Fibroblast of skin of scalp (primary cell): ENCODE measurements around the gene IMMT.

Source experiments
- DNase-seq: peaks from one replicate; pipeline ENCODE4 v3.0.0-alpha.2; 2013

Gene IMMT

GRCh38 chr2:86199834-86200177 is 4.5 kb upstream of the IMMT start:
- no peak for DNase-seq

- peak; percentile 5 for DNase-seq
These were observed 636 bp upstream of the IMMT start for GRCh38 chr2:86195808-86196387.

GRCh38 chr2:86194751-86195054 is 559 bp downstream of the IMMT start:
- DNase-seq = no peak

GRCh38 chr2:86193901-86194567 is 1.2 kb downstream of the IMMT start:
- DNase-seq = no peak

- DNase-seq = no peak
These were observed 5.4 kb downstream of the IMMT start for GRCh38 chr2:86189782-86190416.

GRCh38 chr2:86186431-86186830 is 8.8 kb downstream of the IMMT start:
- DNase-seq = no peak

- DNase-seq = no peak
These were observed 9.6 kb downstream of the IMMT start for GRCh38 chr2:86185517-86186212.

GRCh38 chr2:86176597-86176996 is 18.7 kb downstream of the IMMT start:
- no peak for DNase-seq

- no peak for DNase-seq
These were observed 19.4 kb downstream of the IMMT start for GRCh38 chr2:86175828-86176227.

- no peak for DNase-seq
These were observed 20.8 kb downstream of the IMMT start for GRCh38 chr2:86174445-86174844.

GRCh38 chr2:86172610-86173009 is 22.7 kb downstream of the IMMT start:
- DNase-seq = no peak

- no peak for DNase-seq
These were observed 24.0 kb downstream of the IMMT start for GRCh38 chr2:86171295-86171694.

- DNase-seq = no peak
These were observed 24.8 kb downstream of the IMMT start for GRCh38 chr2:86170449-86170848.

GRCh38 chr2:86160156-86160952 is 34.9 kb downstream of the IMMT start:
- DNase-seq = no peak

- DNase-seq = no peak
These were observed 37.0 kb downstream of the IMMT start for GRCh38 chr2:86158286-86158685.

GRCh38 chr2:86157009-86157556 is 38.2 kb downstream of the IMMT start:
- DNase-seq = no peak

- no peak for DNase-seq
These were observed 44.8 kb downstream of the IMMT start for GRCh38 chr2:86150502-86150901.

- DNase-seq = no peak
These were observed 47.5 kb downstream of the IMMT start for GRCh38 chr2:86147793-86148192.

- no peak for DNase-seq
These were observed 51.2 kb downstream of the IMMT start for GRCh38 chr2:86143926-86144685.

GRCh38 chr2:86143307-86143706 is 52.0 kb downstream of the IMMT start:
- DNase-seq = no peak

GRCh38 chr2:86142436-86143257 is 52.6 kb downstream of the IMMT start:
- DNase-seq = no peak
